ENCODE data around the gene TRIP4. TPM values are rescaled to one million over a fixed set of nuclear protein-coding genes. Genes with fewer than 3 reads are reported as not detected.
"Not testable (repeated sequence)": the region's sequence is repeated elsewhere in the genome, so short reads cannot be mapped to it uniquely, and the experiment has no call there.

TRIP4 gene
- total RNA-seq, 1 experiment from 2014 or later: 11.4 TPM

GRCh38 chr15:64381000-64381751, 6.5 kb upstream of the TRIP4 start, which contains the start of gene PCLAF:
Gene PCLAF (minus strand): TSS chr15:64381441. CDS start chr15:64381371, 70 bp downstream.
- DNase-seq (ENCODE audit: low read depth): peak; percentile 98

GRCh38 chr15:64383760-64384159, 3.9 kb upstream of the TRIP4 start:
- DNase-seq (ENCODE audit: low read depth): no peak

- no peak for DNase-seq (ENCODE audit: low read depth)
These were observed 1.3 kb upstream of the TRIP4 start for GRCh38 chr15:64386291-64386690.

- no peak for DNase-seq (ENCODE audit: low read depth)
These were observed 1.4 kb downstream of the TRIP4 start for GRCh38 chr15:64389036-64389435.

- not testable (repeated sequence) for DNase-seq (ENCODE audit: low read depth)
These were observed 4.8 kb downstream of the TRIP4 start for GRCh38 chr15:64392471-64392870.

- DNase-seq (ENCODE audit: low read depth): no peak
These were observed 9.2 kb downstream of the TRIP4 start for GRCh38 chr15:64396789-64397188.

GRCh38 chr15:64398575-64398974, 10.9 kb downstream of the TRIP4 start:
- DNase-seq (ENCODE audit: low read depth): no peak

- DNase-seq (ENCODE audit: low read depth): no peak
These were observed 12.9 kb downstream of the TRIP4 start for GRCh38 chr15:64400583-64400982.

- no peak for DNase-seq (ENCODE audit: low read depth)
These were observed 24.6 kb downstream of the TRIP4 start for GRCh38 chr15:64412216-64412615.

- DNase-seq (ENCODE audit: low read depth): no peak
These were observed 35.1 kb downstream of the TRIP4 start for GRCh38 chr15:64422697-64423096.

- DNase-seq (ENCODE audit: low read depth): no peak
These were observed 36.3 kb downstream of the TRIP4 start for GRCh38 chr15:64423970-64424369.

GRCh38 chr15:64425221-64425620, 37.6 kb downstream of the TRIP4 start:
- no peak for DNase-seq (ENCODE audit: low read depth)

- peak; percentile 30 for DNase-seq (ENCODE audit: low read depth)
These were observed 39.3 kb downstream of the TRIP4 start for GRCh38 chr15:64426845-64427465.

GRCh38 chr15:64429448-64429847, 41.8 kb downstream of the TRIP4 start:
- DNase-seq (ENCODE audit: low read depth): no peak

- DNase-seq (ENCODE audit: low read depth): peak; percentile 84
These were observed 42.5 kb downstream of the TRIP4 start for GRCh38 chr15:64430000-64430735.

GRCh38 chr15:64437982-64438381, 50.3 kb downstream of the TRIP4 start:
- DNase-seq (ENCODE audit: low read depth): no peak

- no peak for DNase-seq (ENCODE audit: low read depth)
These were observed 51.2 kb downstream of the TRIP4 start for GRCh38 chr15:64438653-64439447.

- no peak for DNase-seq (ENCODE audit: low read depth)
These were observed 54.2 kb downstream of the TRIP4 start for GRCh38 chr15:64441852-64442251.

- no peak for DNase-seq (ENCODE audit: low read depth)
These were observed 55.4 kb downstream of the TRIP4 start for GRCh38 chr15:64443016-64443415.

- DNase-seq (ENCODE audit: low read depth): peak; percentile 75
These were observed 56.3 kb downstream of the TRIP4 start for GRCh38 chr15:64443747-64444621.

- DNase-seq (ENCODE audit: low read depth): no peak
These were observed 57.2 kb downstream of the TRIP4 start for GRCh38 chr15:64444836-64445235.
